ENCODE results near the gene ZYG11B.

GRCh38 chr1:52848423-52848822 lies 122.2 kb downstream of the ZYG11B start:
- TF ChIP-seq ETS1 (CRISPR knock-in tag; IDR thresholded peaks at IDR 0.05) (no peak), SKIL (CRISPR knock-in tag; IDR thresholded peaks at IDR 0.05; ENCODE audit: borderline replicate concordance) (no peak), TEAD2 (CRISPR knock-in tag; IDR thresholded peaks at IDR 0.05) (no peak), ZNF253 (CRISPR knock-in tag; IDR thresholded peaks at IDR 0.05; ENCODE audit: borderline replicate concordance) (no peak), CTCF (CRISPR knock-in tag; IDR thresholded peaks at IDR 0.05) (no peak), SMC3 (IDR thresholded peaks at IDR 0.05; ENCODE audit: low read length) (no peak), NR1H2 (CRISPR knock-in tag; IDR thresholded peaks at IDR 0.05; ENCODE audit: borderline replicate concordance, low read depth) (no peak)

Data from HepG2 (cell line).